Epithelial cell of esophagus (primary cell): ENCODE results near the gene SZT2.
A peak's percentile ranks its signal among the peaks of the same experiment; 100 is the strongest.

Experiments
- DNase-seq: peaks from one replicate; pipeline ENCODE4 v3.0.0; 2010; ENCODE audit warnings: low read depth
- H3K4me3 ChIP-seq: 2 replicates; pipeline ENCODE4 v1.5.1; 2011; ENCODE audit warnings: mild to moderate bottlenecking, low read length, control low read depth
- CTCF ChIP-seq: IDR thresholded peaks from 2 replicates; pipeline ENCODE4 v1.5.1; 2011; ENCODE audit warnings: low read depth, mild to moderate bottlenecking, low read length, control low read depth, inconsistent platforms; ENCODE audit not compliant: insufficient read depth; ENCODE audit errors: missing control alignments

SZT2 gene

GRCh38 chr1:43389326-43390313 is at the start of gene SZT2, which contains the start of gene MED8:
Gene SZT2, plus strand, starts transcription at chr1:43389899. Its CDS starts 70 bp downstream, at chr1:43389969.
Gene MED8, minus strand, starts transcription at chr1:43389800. Its CDS starts 36 bp downstream, at chr1:43389764.
- TF ChIP-seq CTCF, result no peak
- peak; percentile 90 for DNase-seq
- H3K4me3 ChIP-seq, result peak within 1 kb of the TSS; percentile 86

- DNase-seq, result no peak
- no peak overlapping the region for H3K4me3 ChIP-seq
- TF ChIP-seq CTCF, result no peak
Measured at GRCh38 chr1:43340559-43340958, 49.1 kb upstream of the SZT2 start.

GRCh38 chr1:43344267-43344850 is 45.3 kb upstream of the SZT2 start:
- no peak for DNase-seq
- no peak for TF ChIP-seq CTCF
- H3K4me3 ChIP-seq, result no peak overlapping the region

GRCh38 chr1:43345120-43345519 is 44.6 kb upstream of the SZT2 start:
- DNase-seq, result peak; percentile 24
- no peak overlapping the region for H3K4me3 ChIP-seq
- no peak for TF ChIP-seq CTCF

GRCh38 chr1:43346636-43347035 is 43.1 kb upstream of the SZT2 start:
- DNase-seq, result no peak
- no peak overlapping the region for H3K4me3 ChIP-seq
- TF ChIP-seq CTCF, result no peak

GRCh38 chr1:43348343-43348808 is 41.3 kb upstream of the SZT2 start:
- no peak for TF ChIP-seq CTCF
- DNase-seq, result peak; percentile 38
- H3K4me3 ChIP-seq, result peak overlapping the region; percentile 47
